ENCODE measurements around the gene PCNX2. TPM values are rescaled to one million over a fixed set of nuclear protein-coding genes. Genes with fewer than 3 reads are reported as not detected.
A peak's percentile ranks its signal among the peaks of the same experiment; 100 is the strongest.
"Not testable (repeated sequence)": the region's sequence is repeated elsewhere in the genome, so short reads cannot be mapped to it uniquely, and the experiment has no call there.

PCNX2 gene
- total RNA-seq, 1 donor: 56.8 TPM

DNA sequence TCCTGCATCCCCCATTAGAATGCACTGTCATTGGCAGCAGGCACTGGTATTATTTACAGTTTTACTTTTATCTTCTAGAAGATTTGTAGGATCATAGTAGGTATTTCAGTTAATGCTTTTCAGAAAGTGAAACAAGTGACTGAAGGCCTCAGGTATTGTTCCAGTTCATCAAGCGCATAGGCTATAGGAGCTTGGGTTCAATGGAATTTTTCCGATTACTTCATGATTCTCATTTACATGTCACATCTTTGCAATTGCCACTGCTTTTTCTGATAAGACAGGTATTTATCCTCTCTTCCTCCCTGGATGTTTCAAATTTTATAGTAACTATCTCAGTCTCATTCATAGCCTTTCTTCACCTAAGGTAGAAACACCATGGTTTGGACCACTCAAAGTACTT lies 183.8 kb downstream of the PCNX2 start:
- Histone ChIP-seq H3K9me3 (ENCODE audit: low read depth, low read length) (no peaks in the 10 kb centered on the region), H4K20me1 (ENCODE audit: insufficient read depth, low read length) (no peaks in the 10 kb centered on the region), H3K4me1 (ENCODE audit: insufficient read depth, low read length) (peaks cover 46% of the 10 kb centered on the region), H3K36me3 (ENCODE audit: insufficient read depth, low read length) (no peaks in the 10 kb centered on the region), H3K27ac (ENCODE audit: low read depth, low read length) (peak overlapping the region; percentile 98), H3K27me3 (ENCODE audit: insufficient read depth, low read length) (no peaks in the 10 kb centered on the region), H2AFZ (ENCODE audit: low read length) (no peak overlapping the region), H3K4me2 (ENCODE audit: insufficient read depth, low read length) (no peak overlapping the region), H3K4me3 (ENCODE audit: insufficient read depth, low read length) (no peak overlapping the region), H3K79me2 (ENCODE audit: insufficient read depth, low read length) (no peaks in the 10 kb centered on the region)
- DNase-seq (ENCODE audit: insufficient read length, low spot score, missing footprints): no peak
- TF ChIP-seq CTCF (IDR thresholded peaks at IDR 0.05; ENCODE audit: extremely low read depth, low read depth, low read length): no peak

- Histone ChIP-seq H3K36me3 (ENCODE audit: insufficient read depth, low read length) (no peaks in the 10 kb centered on the region), H3K4me3 (ENCODE audit: insufficient read depth, low read length) (no peak overlapping the region), H3K27ac (ENCODE audit: low read depth, low read length) (no peak overlapping the region), H3K9me3 (ENCODE audit: low read depth, low read length) (no peaks in the 10 kb centered on the region), H4K20me1 (ENCODE audit: insufficient read depth, low read length) (no peaks in the 10 kb centered on the region), H2AFZ (ENCODE audit: low read length) (no peak overlapping the region), H3K79me2 (ENCODE audit: insufficient read depth, low read length) (no peaks in the 10 kb centered on the region), H3K4me1 (ENCODE audit: insufficient read depth, low read length) (peaks cover 44% of the 10 kb centered on the region), H3K27me3 (ENCODE audit: insufficient read depth, low read length) (no peaks in the 10 kb centered on the region), H3K4me2 (ENCODE audit: insufficient read depth, low read length) (no peak overlapping the region)
- no peak for DNase-seq (ENCODE audit: insufficient read length, low spot score, missing footprints)
- no peak for TF ChIP-seq CTCF (IDR thresholded peaks at IDR 0.05; ENCODE audit: extremely low read depth, low read depth, low read length)
Measured at GRCh38 chr1:233109096-233109495, 186.4 kb downstream of the PCNX2 start.

- DNase-seq (ENCODE audit: insufficient read length, low spot score, missing footprints); H3K79me2 ChIP-seq (ENCODE audit: insufficient read depth, low read length); H3K4me3 ChIP-seq (ENCODE audit: insufficient read depth, low read length); H4K20me1 ChIP-seq (ENCODE audit: insufficient read depth, low read length); H3K27me3 ChIP-seq (ENCODE audit: insufficient read depth, low read length); H3K36me3 ChIP-seq (ENCODE audit: insufficient read depth, low read length); H3K9me3 ChIP-seq (ENCODE audit: low read depth, low read length); H2AFZ ChIP-seq (ENCODE audit: low read length); H3K4me2 ChIP-seq (ENCODE audit: insufficient read depth, low read length): not testable (repeated sequence)
- peak overlapping the region; percentile 52 for H3K27ac ChIP-seq (ENCODE audit: low read depth, low read length)
- H3K4me1 ChIP-seq (ENCODE audit: insufficient read depth, low read length): peaks cover 32% of the 10 kb centered on the region
Measured at GRCh38 chr1:233107716-233108130, 187.8 kb downstream of the PCNX2 start.

DNA sequence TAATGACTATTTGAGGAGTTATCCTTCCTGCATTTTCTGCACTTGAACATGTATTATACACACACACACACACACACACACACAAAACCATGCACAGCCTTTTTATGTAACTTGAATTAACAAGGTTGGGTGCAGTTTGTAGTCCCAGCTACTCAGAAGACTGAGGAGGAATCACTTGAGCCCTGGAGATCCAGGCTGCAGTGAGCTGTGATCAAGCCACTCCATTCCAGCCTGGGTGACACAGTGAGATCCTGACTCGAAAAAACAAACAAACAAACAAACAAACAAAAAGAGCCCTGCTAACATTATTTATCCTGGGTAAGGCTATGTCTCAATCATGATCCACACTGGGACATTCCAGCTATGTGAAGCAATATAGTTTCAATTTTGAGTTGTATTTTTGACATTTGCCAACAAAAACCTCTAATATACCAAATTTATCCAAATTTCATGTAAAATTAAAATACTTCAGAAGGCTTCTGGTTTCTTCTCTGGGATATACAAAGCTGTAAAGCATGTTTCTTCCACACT lies 188.3 kb downstream of the PCNX2 start:
- Histone ChIP-seq H3K27ac (ENCODE audit: low read depth, low read length) (peak overlapping the region; percentile 52), H3K27me3 (ENCODE audit: insufficient read depth, low read length) (no peaks in the 10 kb centered on the region), H3K4me3 (ENCODE audit: insufficient read depth, low read length) (no peak overlapping the region), H4K20me1 (ENCODE audit: insufficient read depth, low read length) (no peaks in the 10 kb centered on the region), H3K4me2 (ENCODE audit: insufficient read depth, low read length) (no peak overlapping the region), H2AFZ (ENCODE audit: low read length) (no peak overlapping the region), H3K79me2 (ENCODE audit: insufficient read depth, low read length) (no peaks in the 10 kb centered on the region), H3K9me3 (ENCODE audit: low read depth, low read length) (no peaks in the 10 kb centered on the region), H3K36me3 (ENCODE audit: insufficient read depth, low read length) (no peaks in the 10 kb centered on the region), H3K4me1 (ENCODE audit: insufficient read depth, low read length) (peaks cover 27% of the 10 kb centered on the region)
- no peak for TF ChIP-seq CTCF (IDR thresholded peaks at IDR 0.05; ENCODE audit: extremely low read depth, low read depth, low read length)
- DNase-seq (ENCODE audit: insufficient read length, low spot score, missing footprints): no peak
